H9 (cell line): ENCODE data around the gene NTRK2. TPM values are rescaled to one million over a fixed set of nuclear protein-coding genes. Genes with fewer than 3 reads are reported as not detected.

ENCODE experiments used
- DNase-seq: peaks from one replicate; pipeline ENCODE4 v3.0.0-alpha.2; 2017
- H2AFZ ChIP-seq: one replicate; pipeline ENCODE4 v1.6.1; 2013; ENCODE audit warnings: mild to moderate bottlenecking, low read length, control low read depth, moderate library complexity
- H2AK5ac ChIP-seq: 2 replicates; pipeline ENCODE4 v1.6.1; 2013; ENCODE audit warnings: low read length, control low read depth, mixed read lengths; ENCODE audit not compliant: insufficient read length
- H2BK120ac ChIP-seq: one replicate; pipeline ENCODE4 v1.6.1; 2013; ENCODE audit warnings: low read depth, mild to moderate bottlenecking, low read length, control low read depth, inconsistent platforms; ENCODE audit not compliant: poor library complexity, severe bottlenecking
- H2BK12ac ChIP-seq: 2 replicates; pipeline ENCODE4 v1.6.1; 2013; ENCODE audit warnings: low read length, control low read depth, mixed read lengths, low read depth; ENCODE audit not compliant: insufficient read length
- H2BK15ac ChIP-seq: 2 replicates; pipeline ENCODE4 v1.6.1; 2013; ENCODE audit warnings: low read depth, low read length, control low read depth
- H2BK20ac ChIP-seq: one replicate; pipeline ENCODE4 v1.6.1; 2013; ENCODE audit warnings: low read depth, mild to moderate bottlenecking, low read length, control low read depth, inconsistent platforms; ENCODE audit not compliant: poor library complexity, severe bottlenecking
- H2BK5ac ChIP-seq: 2 replicates; pipeline ENCODE4 v1.6.1; 2013; ENCODE audit warnings: low read length, control low read depth, mixed read lengths; ENCODE audit not compliant: insufficient read length
- H3K14ac ChIP-seq: 2 replicates; pipeline ENCODE4 v1.6.1; 2013; ENCODE audit warnings: low read length, control low read depth; ENCODE audit not compliant: insufficient read depth
- H3K18ac ChIP-seq: 2 replicates; pipeline ENCODE4 v1.6.1; 2013; ENCODE audit warnings: low read depth, mild to moderate bottlenecking, mixed read lengths, low read length, control low read depth; ENCODE audit not compliant: insufficient read length
- H3K23ac ChIP-seq: 2 replicates; pipeline ENCODE4 v1.6.1; 2013; ENCODE audit warnings: low read length, control low read depth, mixed read lengths, low read depth; ENCODE audit not compliant: insufficient read length
- H3K23me2 ChIP-seq: 2 replicates; pipeline ENCODE4 v1.6.1; 2013; ENCODE audit warnings: low read depth, mild to moderate bottlenecking, mixed read lengths, low read length, control low read depth; ENCODE audit not compliant: insufficient read length, poor library complexity, severe bottlenecking
- H3K27ac ChIP-seq: 2 replicates; pipeline ENCODE4 v1.5.1; 2013; ENCODE audit warnings: low read length, control low read depth, mixed read lengths, low read depth; ENCODE audit not compliant: insufficient read length
- H3K27me3 ChIP-seq: 2 replicates; pipeline ENCODE4 v1.6.1; 2013; ENCODE audit warnings: low read length, control low read depth, inconsistent platforms; ENCODE audit not compliant: insufficient read depth
- H3K4ac ChIP-seq: 2 replicates; pipeline ENCODE4 v1.6.1; 2013; ENCODE audit warnings: low read depth, mild to moderate bottlenecking, control low read depth, inconsistent platforms, low read length, moderate library complexity
- H3K4me1 ChIP-seq: 2 replicates; pipeline ENCODE4 v1.6.1; 2013; ENCODE audit warnings: low read length, control low read depth, inconsistent platforms; ENCODE audit not compliant: insufficient read depth
- H3K4me2 ChIP-seq: 2 replicates; pipeline ENCODE4 v1.6.1; 2013; ENCODE audit warnings: low read length, control low read depth, mixed read lengths; ENCODE audit not compliant: insufficient read length, insufficient read depth
- H3K56ac ChIP-seq: 2 replicates; pipeline ENCODE4 v1.6.1; 2013; ENCODE audit warnings: low read depth, mild to moderate bottlenecking, mixed read lengths, low read length, control low read depth; ENCODE audit not compliant: insufficient read length
- H3K79me1 ChIP-seq: 2 replicates; pipeline ENCODE4 v1.6.1; 2013; ENCODE audit warnings: low read depth, mild to moderate bottlenecking, moderate library complexity, low read length, control low read depth, inconsistent platforms; ENCODE audit not compliant: insufficient read depth, poor library complexity, severe bottlenecking
- H3K79me2 ChIP-seq: 2 replicates; pipeline ENCODE4 v1.6.1; 2013; ENCODE audit warnings: low read length, control low read depth, inconsistent platforms; ENCODE audit not compliant: insufficient read depth
- H3K9ac ChIP-seq: 2 replicates; pipeline ENCODE4 v1.6.1; 2013; ENCODE audit warnings: low read length, control low read depth, mixed read lengths; ENCODE audit not compliant: insufficient read length; ENCODE audit errors: extremely low read depth
- H3K9me3 ChIP-seq: one replicate; pipeline ENCODE4 v1.6.1; 2013; ENCODE audit warnings: low read depth, low read length, inconsistent platforms; ENCODE audit not compliant: control insufficient read depth
- H3T11ph ChIP-seq: one replicate; pipeline ENCODE4 v1.6.1; 2013; ENCODE audit warnings: mild to moderate bottlenecking, low read length, control low read depth, inconsistent platforms
- H4K20me1 ChIP-seq: one replicate; pipeline ENCODE4 v1.6.1; 2013; ENCODE audit not compliant: control insufficient read depth, insufficient read length, insufficient read depth
- H4K5ac ChIP-seq: 2 replicates; pipeline ENCODE4 v1.6.1; 2013; ENCODE audit warnings: low read depth, mild to moderate bottlenecking, mixed read lengths, low read length, control low read depth; ENCODE audit not compliant: insufficient read length
- H4K8ac ChIP-seq: replicated peaks from 2 replicates; pipeline ENCODE4 v1.6.1; 2013; ENCODE audit warnings: low read length, control low read depth, mixed read lengths, low read depth; ENCODE audit not compliant: insufficient read length
- H4K91ac ChIP-seq: 2 replicates; pipeline ENCODE4 v1.6.1; 2013; ENCODE audit warnings: low read depth, mild to moderate bottlenecking, moderate library complexity, mixed read lengths, low read length, control low read depth; ENCODE audit not compliant: insufficient read length
- H3K27ac Mint-ChIP-seq, 3 experiments: 2 replicates in 2 of 3; 3 replicates in 1 of 3; pipeline ENCODE4 v1.8.0; 2020 to 2021; ENCODE audit warnings: mixed read lengths in 3 of 3, mild to moderate bottlenecking in 1 of 3, moderate library complexity in 1 of 3
- H3K27me3 Mint-ChIP-seq: 2 replicates; pipeline ENCODE4 v1.8.0; 2021; ENCODE audit warnings: low read depth, mild to moderate bottlenecking, moderate library complexity, mixed read lengths
- H3K36me3 Mint-ChIP-seq, 3 experiments: 2 replicates in 2 of 3; 3 replicates in 1 of 3; pipeline ENCODE4 v1.8.0; 2020 to 2021; ENCODE audit warnings: low read depth in 3 of 3, mixed read lengths in 3 of 3; ENCODE audit not compliant: insufficient read depth in 1 of 3
- H3K4me1 Mint-ChIP-seq, 2 experiments: 2 replicates each; pipeline ENCODE4 v1.8.0; 2020; ENCODE audit warnings: mixed read lengths in 2 of 2
- H3K4me3 Mint-ChIP-seq, 2 experiments: 2 replicates in 1 of 2; 3 replicates in 1 of 2; pipeline ENCODE4 v1.8.0; 2020 to 2021; ENCODE audit warnings: mild to moderate bottlenecking in 2 of 2, mixed read lengths in 2 of 2, moderate library complexity in 1 of 2
- H3K9me3 Mint-ChIP-seq, 2 experiments: 2 replicates in 1 of 2; 3 replicates in 1 of 2; pipeline ENCODE4 v1.8.0; 2020; ENCODE audit warnings: mild to moderate bottlenecking in 2 of 2, mixed read lengths in 2 of 2, moderate library complexity in 1 of 2
- CTCF ChIP-seq: fragments of 200-600 bp; sonication (generic); conservative IDR thresholded peaks from 3 replicates; pipeline ENCODE4 v1.8.0; 2021; ENCODE audit warnings: antibody characterized with exemption, mild to moderate bottlenecking
- WGBS: extraction: QIAGEN DNeasy Blood & Tissue Kit; methylation state at CpG from one replicate; pipeline ENCODE4 v1.1.7; 2013; ENCODE audit warnings: missing lambda C conversion rate, low lambda C conversion rate, mixed read lengths; ENCODE audit not compliant: insufficient read length; ENCODE audit errors: extremely low coverage; 5-methylcytosine and 5-hydroxymethylcytosine counted together
- total RNA-seq: library from RNA; stranded (reverse); gene quantifications from 2 replicates; pipeline ENCODE4 v1.2.1, GENCODE V29; 2021

Gene NTRK2
- total RNA-seq, 1 experiment from 2014 or later, result 0.02 TPM

GRCh38 chr9:84636436-84636835, 33.1 kb upstream of the NTRK2 start:
- Histone ChIP-seq H3K23ac (no peak overlapping the region), H2BK20ac (no peak overlapping the region)

More at GRCh38 chr9:84636436-84636835, 33.1 kb upstream of the NTRK2 start:
- Mint-ChIP-seq H3K36me3 (no peaks in the 10 kb centered on the region; a peak in 2 of 7 replicates), H3K9me3 (peaks cover 6 to 10% of the 10 kb centered on the region in 2 experiments; a peak in 4 of 5 replicates), H3K4me3 (no peak overlapping the region), H3K27me3 (peaks cover 3% of the 10 kb centered on the region; the same call in 1 of the 2 replicates), H3K27ac (no peak overlapping the region), H3K4me1 (no peaks in the 10 kb centered on the region)
- Histone ChIP-seq H3K4me2 (no peak overlapping the region), H2BK5ac (no peak overlapping the region), H3K79me2 (no peaks in the 10 kb centered on the region), H3K27me3 (no peaks in the 10 kb centered on the region), H3K18ac (no peak overlapping the region), H3K27ac (no peak overlapping the region), H2BK120ac (no peak overlapping the region), H2BK15ac (no peak overlapping the region), H4K5ac (no peak overlapping the region), H4K8ac (no peak overlapping the region), H3K79me1 (no peaks in the 10 kb centered on the region), H4K20me1 (no peaks in the 10 kb centered on the region), H3K23me2 (no peaks in the 10 kb centered on the region), H3K4ac (no peak overlapping the region), H3K9ac (no peak overlapping the region), H2AFZ (no peak overlapping the region), H3K4me1 (no peaks in the 10 kb centered on the region), H2AK5ac (no peak overlapping the region), H3T11ph (no peak overlapping the region), H4K91ac (no peak overlapping the region), H3K14ac (no peak overlapping the region), H3K9me3 (no peaks in the 10 kb centered on the region), H2BK12ac (no peak overlapping the region), H3K56ac (no peak overlapping the region)
- WGBS, result no CpG with 5 or more reads among the region's 1 CpG
- TF ChIP-seq CTCF, result no peak
- no peak for DNase-seq
